Endothelial cell of umbilical vein (primary cell): Measurements from ENCODE around the gene SPRED2. TPM values are rescaled to one million over a fixed set of nuclear protein-coding genes. Genes with fewer than 3 reads are reported as not detected.

Experiments used
- BruUV-seq: library from RNA; stranded (reverse); fragments of 400-500 nt; replicated peaks from 2 replicates; lab custom pipeline; 2021; lab: Mats Ljungman, UMichigan
- CTCF ChIA-PET: fragments of 300-600, 350-600 bp; sonication (Branson Sonifier 250); formaldehyde crosslinking; loops from one replicate; lab custom pipeline; 2021; ENCODE audit warnings: antibody characterized with exemption, inconsistent platforms; lab: Charles Lee
- POLR2A ChIA-PET: fragments of 300-600, 350-600 bp; sonication (Branson Sonifier 250); formaldehyde crosslinking; loops from one replicate; lab custom pipeline; 2021; ENCODE audit warnings: antibody characterized with exemption, inconsistent platforms; lab: Charles Lee
- DNase-seq: peaks from one replicate; pipeline ENCODE4 v3.0.0-alpha.2; 2011; ENCODE audit warnings: low read depth, low spot score
- FAIRE-seq: peaks from 2 replicates; lab custom pipeline; 2011; peaks lifted over from hg19 to GRCh38; lab: Jason Lieb, UNC
- H2AFZ ChIP-seq: 2 replicates; pipeline ENCODE4 v1.6.0; 2012; ENCODE audit warnings: low read depth, low read length, control low read depth, inconsistent platforms
- H3K27ac ChIP-seq: 2 replicates; pipeline ENCODE4 v1.5.1; 2011; ENCODE audit warnings: low read depth, mild to moderate bottlenecking, control low read depth, low read length, moderate library complexity; ENCODE audit not compliant: insufficient read depth
- H3K27me3 ChIP-seq, 2 experiments: 2 replicates each; pipeline versions ENCODE4 v1.6.0 to v1.6.1; 2011; ENCODE audit warnings: low read length in 2 of 2, mixed read lengths in 1 of 2; ENCODE audit not compliant: control insufficient read depth in 2 of 2, insufficient read depth in 2 of 2
- H3K36me3 ChIP-seq, 2 experiments: 2 replicates in 1 of 2; 3 replicates in 1 of 2; pipeline ENCODE4 v1.5.1; 2011; ENCODE audit warnings: low read length in 2 of 2, mild to moderate bottlenecking in 1 of 2, moderate library complexity in 1 of 2; ENCODE audit not compliant: control insufficient read depth in 2 of 2, insufficient read depth in 2 of 2; ENCODE audit errors: extremely low read depth in 1 of 2
- H3K4me1 ChIP-seq: 3 replicates; pipeline ENCODE4 v1.5.1; 2011; ENCODE audit warnings: mild to moderate bottlenecking, low read length; ENCODE audit not compliant: control insufficient read depth, insufficient read depth; ENCODE audit errors: extremely low read depth
- H3K4me2 ChIP-seq: 2 replicates; pipeline ENCODE4 v1.6.1; 2011; ENCODE audit warnings: low read length, control low read depth, mixed read lengths; ENCODE audit not compliant: insufficient read depth
- H3K4me3 ChIP-seq, 3 experiments: fragments of 200-600 bp in 1 of 3; sonication (generic), shearing (Covaris generic) in 1 of 3; replicated peaks in 1 of 3; 2 replicates each; pipeline ENCODE4 v1.5.1; 2011 to 2016; ENCODE audit warnings: control low read depth in 3 of 3, low read length in 3 of 3, mild to moderate bottlenecking in 2 of 3, inconsistent platforms in 1 of 3, low read depth in 1 of 3, moderate library complexity in 1 of 3; ENCODE audit not compliant: insufficient read depth in 1 of 3
- H3K79me2 ChIP-seq: 2 replicates; pipeline ENCODE4 v1.6.0; 2012; ENCODE audit warnings: low read length, inconsistent platforms; ENCODE audit not compliant: control insufficient read depth, insufficient read depth
- H3K9ac ChIP-seq: replicated peaks from 2 replicates; pipeline ENCODE3; 2011; ENCODE audit warnings: low read length, control low read depth; ENCODE audit not compliant: insufficient read depth; ENCODE audit errors: extremely low read depth
- H3K9me1 ChIP-seq: replicated peaks from 3 replicates; pipeline ENCODE4 v1.6.0; 2011; ENCODE audit warnings: mild to moderate bottlenecking, low read length; ENCODE audit not compliant: control insufficient read depth, insufficient read depth; ENCODE audit errors: extremely low read depth
- H3K9me3 ChIP-seq: replicated peaks from 2 replicates; pipeline ENCODE4 v1.5.1; 2012; ENCODE audit warnings: low read length, inconsistent platforms; ENCODE audit not compliant: control insufficient read depth, insufficient read depth
- H4K20me1 ChIP-seq: replicated peaks from 2 replicates; pipeline ENCODE3; 2011; ENCODE audit warnings: mild to moderate bottlenecking, low read length; ENCODE audit not compliant: control insufficient read depth, insufficient read depth; ENCODE audit errors: extremely low read depth
- CTCF ChIP-seq, 2 donors: IDR thresholded peaks; 1 replicate in 1 of 2; 2 replicates in 1 of 2; pipeline ENCODE4 v1.5.1; 2011; ENCODE audit warnings: low read length in 2 of 2, mild to moderate bottlenecking in 2 of 2, moderate library complexity in 2 of 2, control low read depth in 1 of 2, inconsistent platforms in 1 of 2, low read depth in 1 of 2; ENCODE audit not compliant: insufficient read depth in 1 of 2; ENCODE audit errors: extremely low read depth in 1 of 2
- EZH2 ChIP-seq: IDR thresholded peaks from 2 replicates; pipeline ENCODE4 v1.6.1; 2012; ENCODE audit warnings: borderline replicate concordance, low read depth, mild to moderate bottlenecking, moderate library complexity, low read length, inconsistent platforms; ENCODE audit not compliant: severe bottlenecking
- FOS ChIP-seq: IDR thresholded peaks from 2 replicates; pipeline ENCODE4 v1.6.1; 2011; ENCODE audit warnings: mild to moderate bottlenecking, low read length, moderate library complexity, borderline replicate concordance; ENCODE audit not compliant: insufficient read depth
- GATA2 ChIP-seq: IDR thresholded peaks from 2 replicates; pipeline ENCODE4 v1.7.0; 2011; ENCODE audit warnings: low read depth, mild to moderate bottlenecking, moderate library complexity, mixed read lengths, low read length; ENCODE audit not compliant: insufficient read length, insufficient read depth
- JUN ChIP-seq: IDR thresholded peaks from 2 replicates; pipeline ENCODE4 v1.6.1; 2011; ENCODE audit warnings: borderline replicate concordance, low read depth; ENCODE audit not compliant: insufficient read length, insufficient read depth
- MYC ChIP-seq: IDR thresholded peaks from one replicate; pipeline ENCODE4 v1.6.1; 2011; ENCODE audit warnings: mild to moderate bottlenecking, low read depth, low read length
- POLR2A ChIP-seq: IDR thresholded peaks from 2 replicates; pipeline ENCODE4 v1.6.1; 2012; ENCODE audit warnings: low read depth, mild to moderate bottlenecking, control low read depth, low read length
- POLR2AphosphoS5 ChIP-seq: IDR thresholded peaks from 2 replicates; pipeline ENCODE4 v1.6.1; 2012; ENCODE audit warnings: low read depth, mild to moderate bottlenecking, control low read depth, low read length, moderate library complexity; ENCODE audit not compliant: insufficient read depth
- dilution Hi-C: fragments of 300-500 bp; cut with MboI; formaldehyde crosslinking; loops from one replicate; pipeline ENCODE4 v1.15.0; 2019; ENCODE audit warnings: low sequenced_read_pairs; ENCODE audit not compliant: extremely low pct_ligation_motif_present
- intact Hi-C: fragments of 100-400 bp; cut with micrococcal nuclease; formaldehyde crosslinking; loops from one replicate; pipeline ENCODE4 v1.10.0; 2022
- polyA plus RNA-seq, 4 experiments: library from polyadenylated mRNA; depleted of rRNA in 3 of 4; stranded (reverse) in 3 of 4; unstranded in 1 of 4; fragments of >200 nt; gene quantifications; 2 replicates each; pipeline versions ENCODE4 v1.2.1 to v1.2.3, GENCODE V29; 2011 to 2012; ENCODE audit warnings: missing spikeins in 1 of 4
- total RNA-seq: library from RNA; stranded (reverse); gene quantifications from 2 replicates; pipeline ENCODE4 v1.2.3, GENCODE V29; 2021
- TF ChIP-seq, protein P1 (sequence below): IDR thresholded peaks from 2 replicates; pipeline ENCODE4 v1.6.1; 2011; ENCODE audit not compliant: insufficient read depth, insufficient read length

The SPRED2 gene
- total and polyA plus RNA-seq, 2 donors (not counting 3 experiments of a cell fraction or from before 2014, with no cell fraction given): 3.6 to 9.6 TPM

DNA sequence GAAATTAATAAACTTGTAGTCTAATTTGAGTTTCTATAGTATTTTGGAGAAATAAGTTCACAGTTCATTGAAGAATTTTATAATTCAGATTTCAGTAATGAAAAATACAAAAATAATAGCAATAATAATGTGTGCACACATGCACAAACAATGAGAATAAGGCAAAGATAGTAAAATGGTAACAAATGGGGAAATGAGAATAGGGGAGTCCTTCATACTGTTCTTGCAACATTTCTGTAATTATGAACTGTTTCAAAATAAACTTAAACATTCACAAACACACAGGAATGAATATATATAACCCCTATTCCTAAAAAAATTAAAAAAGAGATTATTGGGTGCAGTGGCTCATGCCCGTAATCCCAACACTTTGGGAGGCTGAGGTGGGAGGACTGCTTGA is 63.9 kb downstream of the SPRED2 start:
- H3K79me2 ChIP-seq: no peaks in the 10 kb centered on the region
- no peaks in the 10 kb centered on the region for H3K36me3 ChIP-seq
- POLR2A ChIA-PET: no interaction called here
- DNase-seq (no peak), FAIRE-seq (no peak)
- intact Hi-C loops (loop anchor here (5.0 kb wide), 2 partner anchors 91 to 184 kb away; no protein-coding TSS in a partner anchor), dilution Hi-C loops (no loop called here)
- H3K9me1 ChIP-seq: no peaks in the 10 kb centered on the region
- BruUV-seq: no TSS peak
- TF ChIP-seq GATA2: no peak
- no peak for TF ChIP-seq CTCF (IDR thresholded peaks at IDR 0.05; ENCODE audit: extremely low read depth in 1 of 2, insufficient read depth in 1 of 2, low read depth in 1 of 2, low read length in 2 of 2)
- no peak for TF ChIP-seq JUN
- no peak for TF ChIP-seq POLR2AphosphoS5
- no peak for TF ChIP-seq MYC
- TF ChIP-seq, protein P1, sequence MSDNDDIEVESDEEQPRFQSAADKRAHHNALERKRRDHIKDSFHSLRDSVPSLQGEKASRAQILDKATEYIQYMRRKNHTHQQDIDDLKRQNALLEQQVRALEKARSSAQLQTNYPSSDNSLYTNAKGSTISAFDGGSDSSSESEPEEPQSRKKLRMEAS: no peak
- no peak for TF ChIP-seq FOS
- TF ChIP-seq POLR2A: no peak
- TF ChIP-seq EZH2: no peak
- no peak overlapping the region for H3K9ac ChIP-seq
- no peaks in the 10 kb centered on the region for H3K9me3 ChIP-seq
- peaks cover 2 to 4% of the 10 kb centered on the region in 2 experiments for H3K27me3 ChIP-seq
- no peak overlapping the region for H3K4me2 ChIP-seq
- no peaks in the 10 kb centered on the region for H4K20me1 ChIP-seq
- no peak overlapping the region for H3K4me3 ChIP-seq
- H2AFZ ChIP-seq: no peak overlapping the region
- CTCF ChIA-PET: interaction anchor here (0.9 kb wide), 1 partner anchor 11 kb away, joined by 3 read pairs; no protein-coding TSS in a partner anchor
- no peak overlapping the region for H3K27ac ChIP-seq
- H3K4me1 ChIP-seq: peaks cover 20% of the 10 kb centered on the region
